MM.1S (cell line): ENCODE data around the gene ZNF710.

Experiments
- EZH2phosphoT487 ChIP-seq: fragments of 300-600 bp; sonication (generic); IDR thresholded peaks from 2 replicates; pipeline ENCODE4 v1.6.1; 2018; ENCODE audit warnings: antibody characterized with exemption, low read length
- TF ChIP-seq, protein P1 (sequence below): fragments of 300-600 bp; sonication (generic); IDR thresholded peaks from 2 replicates; pipeline ENCODE4 v1.5.1; 2016; ENCODE audit warnings: antibody characterized with exemption, low read length, mixed read lengths

DNA sequence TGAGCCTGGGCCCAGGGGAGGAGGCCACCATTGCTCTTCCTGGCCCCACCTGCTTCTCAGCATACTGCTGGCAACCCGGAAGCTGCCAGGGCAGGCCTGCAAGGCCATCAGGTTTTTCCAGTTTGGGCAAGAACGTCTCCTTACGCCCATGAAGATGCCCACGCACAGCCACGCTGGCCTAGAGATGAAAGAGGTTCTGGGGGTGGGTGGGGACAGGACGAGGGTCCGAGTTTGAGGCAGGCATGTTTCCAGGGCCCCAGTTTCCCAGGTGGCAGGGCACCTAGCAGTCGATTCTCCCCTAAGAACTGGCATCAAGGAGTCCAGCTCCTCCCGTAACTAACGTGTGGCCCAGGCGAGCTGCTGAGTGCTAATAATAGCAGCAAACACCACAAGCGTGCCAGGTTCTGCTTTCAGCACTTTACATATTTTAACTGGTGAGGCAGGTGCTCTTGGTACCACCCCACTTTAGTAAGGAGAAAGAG, 45.8 kb downstream of the ZNF710 start:
- TF ChIP-seq, protein P1, sequence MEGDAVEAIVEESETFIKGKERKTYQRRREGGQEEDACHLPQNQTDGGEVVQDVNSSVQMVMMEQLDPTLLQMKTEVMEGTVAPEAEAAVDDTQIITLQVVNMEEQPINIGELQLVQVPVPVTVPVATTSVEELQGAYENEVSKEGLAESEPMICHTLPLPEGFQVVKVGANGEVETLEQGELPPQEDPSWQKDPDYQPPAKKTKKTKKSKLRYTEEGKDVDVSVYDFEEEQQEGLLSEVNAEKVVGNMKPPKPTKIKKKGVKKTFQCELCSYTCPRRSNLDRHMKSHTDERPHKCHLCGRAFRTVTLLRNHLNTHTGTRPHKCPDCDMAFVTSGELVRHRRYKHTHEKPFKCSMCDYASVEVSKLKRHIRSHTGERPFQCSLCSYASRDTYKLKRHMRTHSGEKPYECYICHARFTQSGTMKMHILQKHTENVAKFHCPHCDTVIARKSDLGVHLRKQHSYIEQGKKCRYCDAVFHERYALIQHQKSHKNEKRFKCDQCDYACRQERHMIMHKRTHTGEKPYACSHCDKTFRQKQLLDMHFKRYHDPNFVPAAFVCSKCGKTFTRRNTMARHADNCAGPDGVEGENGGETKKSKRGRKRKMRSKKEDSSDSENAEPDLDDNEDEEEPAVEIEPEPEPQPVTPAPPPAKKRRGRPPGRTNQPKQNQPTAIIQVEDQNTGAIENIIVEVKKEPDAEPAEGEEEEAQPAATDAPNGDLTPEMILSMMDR, result no peak
- no peak for TF ChIP-seq EZH2phosphoT487
